IMR-90 (cell line): ENCODE data around the gene SETD3.

Experiments used
- BHLHE40 ChIP-seq: fragments of 150-350 bp; IDR thresholded peaks from 2 replicates; pipeline ENCODE4 v1.6.1; 2016; ENCODE audit warnings: mild to moderate bottlenecking, low read depth, low read length
- CTCF ChIP-seq: conservative IDR thresholded peaks from 2 replicates; pipeline ENCODE4 v1.5.1; 2012; ENCODE audit warnings: mild to moderate bottlenecking, low read depth, low read length, improper control_type of control experiment
- POLR2A ChIP-seq: IDR thresholded peaks from 2 replicates; pipeline ENCODE4 v1.6.1; 2012; ENCODE audit warnings: mild to moderate bottlenecking, low read depth, low read length
- TF ChIP-seq, protein P1 (sequence below): fragments of 150-350 bp; IDR thresholded peaks from 2 replicates; pipeline ENCODE4 v1.6.1; 2016; ENCODE audit warnings: low read depth, mild to moderate bottlenecking, low read length, moderate library complexity, borderline replicate concordance

GRCh38 chr14:99441157-99441870 is 39.3 kb downstream of the SETD3 start:
- TF ChIP-seq CTCF (0 out of 2 replicates have a peak, but pooled peaks have one; percentile 19), BHLHE40 (no peak), POLR2A (no peak)
- TF ChIP-seq, protein P1, sequence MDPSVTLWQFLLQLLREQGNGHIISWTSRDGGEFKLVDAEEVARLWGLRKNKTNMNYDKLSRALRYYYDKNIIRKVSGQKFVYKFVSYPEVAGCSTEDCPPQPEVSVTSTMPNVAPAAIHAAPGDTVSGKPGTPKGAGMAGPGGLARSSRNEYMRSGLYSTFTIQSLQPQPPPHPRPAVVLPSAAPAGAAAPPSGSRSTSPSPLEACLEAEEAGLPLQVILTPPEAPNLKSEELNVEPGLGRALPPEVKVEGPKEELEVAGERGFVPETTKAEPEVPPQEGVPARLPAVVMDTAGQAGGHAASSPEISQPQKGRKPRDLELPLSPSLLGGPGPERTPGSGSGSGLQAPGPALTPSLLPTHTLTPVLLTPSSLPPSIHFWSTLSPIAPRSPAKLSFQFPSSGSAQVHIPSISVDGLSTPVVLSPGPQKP = no peak
